SK-N-SH treated with all-trans-retinoic acid at 6 μM for 48 hours (cell line): ENCODE results near the gene GALT.

Source experiments
- ATAC-seq: fragments of 200-7000 bp; cut with Tn5 transposase; 3 replicates; pipeline ENCODE4 v1.9.1; 2020; ENCODE audit warnings: mild to moderate bottlenecking, moderate library complexity
- ARNTL ChIP-seq: fragments of 450-650 bp; formaldehyde crosslinking; IDR thresholded peaks from 2 replicates; pipeline ENCODE4 v1.5.0; 2020; ENCODE audit warnings: low read depth, mild to moderate bottlenecking, moderate library complexity, borderline replicate concordance
- CSDC2 ChIP-seq: fragments of 250-450 bp; sonication (Bioruptor Pico); IDR thresholded peaks from 2 replicates; pipeline ENCODE4 v1.5.0; 2020; ENCODE audit warnings: mild to moderate bottlenecking, moderate library complexity
- ESRRG ChIP-seq: fragments of 250-450 bp; sonication (Bioruptor Pico); IDR thresholded peaks from 2 replicates; pipeline ENCODE4 v1.6.1; 2021; ENCODE audit warnings: mild to moderate bottlenecking
- GLIS3 ChIP-seq: fragments of 250-450 bp; sonication (Bioruptor Pico); IDR thresholded peaks from 2 replicates; pipeline ENCODE4 v1.5.0; 2020; ENCODE audit warnings: mild to moderate bottlenecking, moderate library complexity
- ISL1 ChIP-seq: fragments of 250-450 bp; sonication (Bioruptor Pico); IDR thresholded peaks from 2 replicates; pipeline ENCODE4 v2.1.2; 2022; ENCODE audit warnings: mild to moderate bottlenecking, moderate library complexity
- PPARA ChIP-seq: fragments of 250-450 bp; sonication (Bioruptor Pico); IDR thresholded peaks from 2 replicates; pipeline ENCODE4 v1.5.0; 2020; ENCODE audit warnings: mild to moderate bottlenecking, borderline replicate concordance
- RARB ChIP-seq: fragments of 250-450 bp; sonication (Bioruptor Pico); IDR thresholded peaks from 2 replicates; pipeline ENCODE4 v1.8.0; 2021; ENCODE audit warnings: mild to moderate bottlenecking, moderate library complexity
- SNAI2 ChIP-seq: fragments of 250-450 bp; sonication (Bioruptor Pico); IDR thresholded peaks from 2 replicates; pipeline ENCODE4 v1.5.0; 2020; ENCODE audit warnings: mild to moderate bottlenecking, moderate library complexity
- TCF4 ChIP-seq: fragments of 250-450 bp; sonication (Bioruptor Pico); IDR thresholded peaks from 2 replicates; pipeline ENCODE4 v1.8.0; 2021; ENCODE audit warnings: mild to moderate bottlenecking, moderate library complexity, borderline replicate concordance
- TOX ChIP-seq: fragments of 250-450 bp; sonication (Bioruptor Pico); IDR thresholded peaks from 2 replicates; pipeline ENCODE4 v1.8.0; 2021; ENCODE audit warnings: mild to moderate bottlenecking, moderate library complexity, borderline replicate concordance
- ZC3H10 ChIP-seq: fragments of 250-450 bp; sonication (Bioruptor Pico); IDR thresholded peaks from 2 replicates; pipeline ENCODE4 v1.5.1; 2021; ENCODE audit warnings: mild to moderate bottlenecking, moderate library complexity
- ZFP3 ChIP-seq: fragments of 250-450 bp; sonication (Bioruptor Pico); IDR thresholded peaks from 2 replicates; pipeline ENCODE4 v1.5.0; 2020; ENCODE audit warnings: mild to moderate bottlenecking, moderate library complexity
- ZFP30 ChIP-seq: fragments of 450-650 bp; formaldehyde crosslinking; IDR thresholded peaks from 2 replicates; pipeline ENCODE4 v1.5.0; 2022; ENCODE audit warnings: mild to moderate bottlenecking, moderate library complexity
- ZNF565 ChIP-seq: fragments of 450-650 bp; formaldehyde crosslinking; conservative IDR thresholded peaks from 2 replicates; pipeline ENCODE4 v1.5.0; 2020; ENCODE audit warnings: low read depth, mild to moderate bottlenecking, moderate library complexity
- ZNF70 ChIP-seq: fragments of 450-650 bp; formaldehyde crosslinking; IDR thresholded peaks from 2 replicates; pipeline ENCODE4 v1.5.0; 2020; ENCODE audit warnings: mild to moderate bottlenecking, moderate library complexity
- ZNF8 ChIP-seq: fragments of 450-650 bp; formaldehyde crosslinking; IDR thresholded peaks from 2 replicates; pipeline ENCODE4 v1.5.0; 2020; ENCODE audit warnings: mild to moderate bottlenecking, moderate library complexity
- TF ChIP-seq, protein P1 (sequence below): fragments of 250-450 bp; sonication (Bioruptor Pico); IDR thresholded peaks from 2 replicates; pipeline ENCODE4 v1.8.0; 2020; ENCODE audit warnings: mild to moderate bottlenecking, moderate library complexity, borderline replicate concordance
- TF ChIP-seq, protein P2 (sequence below): fragments of 250-450 bp; sonication (Bioruptor Pico); IDR thresholded peaks from 2 replicates; pipeline ENCODE4 v1.5.1; 2021; ENCODE audit warnings: mild to moderate bottlenecking, moderate library complexity
- TF ChIP-seq, protein P3 (sequence below): fragments of 250-450 bp; sonication (Bioruptor Pico); IDR thresholded peaks from 2 replicates; pipeline ENCODE4 v1.5.0; 2020; ENCODE audit warnings: mild to moderate bottlenecking, moderate library complexity

Gene GALT

DNA sequence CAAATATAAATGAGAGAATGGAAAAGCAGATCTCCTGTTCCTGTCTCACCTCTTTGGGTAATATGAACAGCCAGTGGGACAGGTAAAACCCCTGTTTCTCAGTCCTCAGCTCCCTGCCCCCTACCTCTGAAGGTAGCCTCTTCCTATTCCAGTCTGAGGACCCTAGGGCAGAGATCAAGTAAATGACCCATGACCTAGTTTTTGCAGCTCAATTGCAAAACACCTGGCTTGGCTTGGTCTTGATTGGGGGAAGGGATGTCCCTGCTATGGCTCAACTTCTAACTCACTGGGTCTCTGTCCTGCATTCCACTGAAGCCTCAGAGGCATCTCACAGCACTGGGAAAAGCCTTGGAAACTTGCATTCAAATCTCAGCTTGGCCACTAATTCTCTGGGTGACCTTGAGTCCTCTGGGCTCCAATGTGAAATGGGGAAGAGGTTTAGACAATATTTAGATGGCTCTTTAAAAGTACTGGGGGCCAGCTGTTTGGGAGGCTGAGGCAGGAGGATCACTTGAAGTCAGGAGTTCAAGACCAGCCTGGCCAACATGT is 1.6 kb upstream of the GALT start (continued):
- TF ChIP-seq, protein P1, sequence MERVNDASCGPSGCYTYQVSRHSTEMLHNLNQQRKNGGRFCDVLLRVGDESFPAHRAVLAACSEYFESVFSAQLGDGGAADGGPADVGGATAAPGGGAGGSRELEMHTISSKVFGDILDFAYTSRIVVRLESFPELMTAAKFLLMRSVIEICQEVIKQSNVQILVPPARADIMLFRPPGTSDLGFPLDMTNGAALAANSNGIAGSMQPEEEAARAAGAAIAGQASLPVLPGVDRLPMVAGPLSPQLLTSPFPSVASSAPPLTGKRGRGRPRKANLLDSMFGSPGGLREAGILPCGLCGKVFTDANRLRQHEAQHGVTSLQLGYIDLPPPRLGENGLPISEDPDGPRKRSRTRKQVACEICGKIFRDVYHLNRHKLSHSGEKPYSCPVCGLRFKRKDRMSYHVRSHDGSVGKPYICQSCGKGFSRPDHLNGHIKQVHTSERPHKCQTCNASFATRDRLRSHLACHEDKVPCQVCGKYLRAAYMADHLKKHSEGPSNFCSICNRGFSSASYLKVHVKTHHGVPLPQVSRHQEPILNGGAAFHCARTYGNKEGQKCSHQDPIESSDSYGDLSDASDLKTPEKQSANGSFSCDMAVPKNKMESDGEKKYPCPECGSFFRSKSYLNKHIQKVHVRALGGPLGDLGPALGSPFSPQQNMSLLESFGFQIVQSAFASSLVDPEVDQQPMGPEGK (CRISPR knock-in tag), result no peak
- TF ChIP-seq CSDC2 (CRISPR knock-in tag), result no peak

DNA sequence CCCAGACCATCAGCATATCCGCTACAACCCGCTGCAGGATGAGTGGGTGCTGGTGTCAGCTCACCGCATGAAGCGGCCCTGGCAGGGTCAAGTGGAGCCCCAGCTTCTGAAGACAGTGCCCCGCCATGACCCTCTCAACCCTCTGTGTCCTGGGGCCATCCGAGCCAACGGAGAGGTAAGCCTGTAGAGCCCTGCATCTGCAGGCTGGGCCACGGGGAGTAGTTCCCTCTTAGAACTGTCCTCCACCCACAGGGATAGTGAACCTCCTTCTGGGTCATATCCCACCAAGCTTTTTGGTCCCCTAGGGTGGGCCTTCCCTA is 569 bp downstream of the GALT start:
- TF ChIP-seq ZC3H10 (CRISPR knock-in tag) (no peak), ISL1 (CRISPR knock-in tag) (no peak), PPARA (CRISPR knock-in tag) (no peak), ZFP3 (CRISPR knock-in tag) (no peak; the same call in 1 of the 2 replicates), ARNTL (no peak), ZNF70 (CRISPR knock-in tag) (no peak), GLIS3 (no peak), TCF4 (CRISPR knock-in tag) (no peak), ZNF565 (no peak), ESRRG (no peak), TOX (CRISPR knock-in tag) (no peak), RARB (no peak)
- TF ChIP-seq, protein P1 (CRISPR knock-in tag), result no peak
- TF ChIP-seq, protein P2, sequence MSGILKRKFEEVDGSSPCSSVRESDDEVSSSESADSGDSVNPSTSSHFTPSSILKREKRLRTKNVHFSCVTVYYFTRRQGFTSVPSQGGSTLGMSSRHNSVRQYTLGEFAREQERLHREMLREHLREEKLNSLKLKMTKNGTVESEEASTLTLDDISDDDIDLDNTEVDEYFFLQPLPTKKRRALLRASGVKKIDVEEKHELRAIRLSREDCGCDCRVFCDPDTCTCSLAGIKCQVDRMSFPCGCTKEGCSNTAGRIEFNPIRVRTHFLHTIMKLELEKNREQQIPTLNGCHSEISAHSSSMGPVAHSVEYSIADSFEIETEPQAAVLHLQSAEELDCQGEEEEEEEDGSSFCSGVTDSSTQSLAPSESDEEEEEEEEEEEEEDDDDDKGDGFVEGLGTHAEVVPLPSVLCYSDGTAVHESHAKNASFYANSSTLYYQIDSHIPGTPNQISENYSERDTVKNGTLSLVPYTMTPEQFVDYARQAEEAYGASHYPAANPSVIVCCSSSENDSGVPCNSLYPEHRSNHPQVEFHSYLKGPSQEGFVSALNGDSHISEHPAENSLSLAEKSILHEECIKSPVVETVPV (CRISPR knock-in tag), result no peak
- ATAC-seq, result peak; percentile 43

DNA sequence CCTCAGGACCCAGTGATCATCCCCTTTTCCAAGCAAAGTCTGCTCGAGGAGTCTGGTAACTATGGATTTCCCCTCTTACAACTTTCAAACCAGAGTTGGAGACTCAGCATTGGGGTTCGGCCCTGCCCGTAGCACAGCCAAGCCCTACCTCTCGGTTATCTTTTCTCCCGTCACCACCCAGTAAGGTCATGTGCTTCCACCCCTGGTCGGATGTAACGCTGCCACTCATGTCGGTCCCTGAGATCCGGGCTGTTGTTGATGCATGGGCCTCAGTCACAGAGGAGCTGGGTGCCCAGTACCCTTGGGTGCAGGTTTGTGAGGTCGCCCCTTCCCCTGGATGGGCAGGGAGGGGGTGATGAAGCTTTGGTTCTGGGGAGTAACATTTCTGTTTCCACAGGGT is 1.2 kb downstream of the GALT start:
- TF ChIP-seq PPARA (CRISPR knock-in tag) (no peak), ZC3H10 (CRISPR knock-in tag) (no peak), GLIS3 (no peak), SNAI2 (no peak), ZNF8 (CRISPR knock-in tag) (no peak), ZFP30 (CRISPR knock-in tag) (no peak), RARB (no peak), ISL1 (CRISPR knock-in tag) (no peak), ZNF70 (CRISPR knock-in tag) (no peak), ZNF565 (no peak)
- TF ChIP-seq, protein P3, sequence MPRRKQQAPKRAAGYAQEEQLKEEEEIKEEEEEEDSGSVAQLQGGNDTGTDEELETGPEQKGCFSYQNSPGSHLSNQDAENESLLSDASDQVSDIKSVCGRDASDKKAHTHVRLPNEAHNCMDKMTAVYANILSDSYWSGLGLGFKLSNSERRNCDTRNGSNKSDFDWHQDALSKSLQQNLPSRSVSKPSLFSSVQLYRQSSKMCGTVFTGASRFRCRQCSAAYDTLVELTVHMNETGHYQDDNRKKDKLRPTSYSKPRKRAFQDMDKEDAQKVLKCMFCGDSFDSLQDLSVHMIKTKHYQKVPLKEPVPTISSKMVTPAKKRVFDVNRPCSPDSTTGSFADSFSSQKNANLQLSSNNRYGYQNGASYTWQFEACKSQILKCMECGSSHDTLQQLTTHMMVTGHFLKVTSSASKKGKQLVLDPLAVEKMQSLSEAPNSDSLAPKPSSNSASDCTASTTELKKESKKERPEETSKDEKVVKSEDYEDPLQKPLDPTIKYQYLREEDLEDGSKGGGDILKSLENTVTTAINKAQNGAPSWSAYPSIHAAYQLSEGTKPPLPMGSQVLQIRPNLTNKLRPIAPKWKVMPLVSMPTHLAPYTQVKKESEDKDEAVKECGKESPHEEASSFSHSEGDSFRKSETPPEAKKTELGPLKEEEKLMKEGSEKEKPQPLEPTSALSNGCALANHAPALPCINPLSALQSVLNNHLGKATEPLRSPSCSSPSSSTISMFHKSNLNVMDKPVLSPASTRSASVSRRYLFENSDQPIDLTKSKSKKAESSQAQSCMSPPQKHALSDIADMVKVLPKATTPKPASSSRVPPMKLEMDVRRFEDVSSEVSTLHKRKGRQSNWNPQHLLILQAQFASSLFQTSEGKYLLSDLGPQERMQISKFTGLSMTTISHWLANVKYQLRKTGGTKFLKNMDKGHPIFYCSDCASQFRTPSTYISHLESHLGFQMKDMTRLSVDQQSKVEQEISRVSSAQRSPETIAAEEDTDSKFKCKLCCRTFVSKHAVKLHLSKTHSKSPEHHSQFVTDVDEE (CRISPR knock-in tag), result no peak
- TF ChIP-seq, protein P1 (CRISPR knock-in tag), result no peak
- TF ChIP-seq, protein P2 (CRISPR knock-in tag), result no peak
- TF ChIP-seq, all 23 proteins: peak for 0
- ATAC-seq, result no peak
